ENCODE measurements around the gene TRIP13. TPM values are rescaled to one million over a fixed set of nuclear protein-coding genes. Genes with fewer than 3 reads are reported as not detected.
"Not testable (repeated sequence)": the region's sequence is repeated elsewhere in the genome, so short reads cannot be mapped to it uniquely, and the experiment has no call there.

Gene TRIP13
- total RNA-seq, 2 experiments from 2014 or later, result 33.4 to 38.6 TPM

DNA sequence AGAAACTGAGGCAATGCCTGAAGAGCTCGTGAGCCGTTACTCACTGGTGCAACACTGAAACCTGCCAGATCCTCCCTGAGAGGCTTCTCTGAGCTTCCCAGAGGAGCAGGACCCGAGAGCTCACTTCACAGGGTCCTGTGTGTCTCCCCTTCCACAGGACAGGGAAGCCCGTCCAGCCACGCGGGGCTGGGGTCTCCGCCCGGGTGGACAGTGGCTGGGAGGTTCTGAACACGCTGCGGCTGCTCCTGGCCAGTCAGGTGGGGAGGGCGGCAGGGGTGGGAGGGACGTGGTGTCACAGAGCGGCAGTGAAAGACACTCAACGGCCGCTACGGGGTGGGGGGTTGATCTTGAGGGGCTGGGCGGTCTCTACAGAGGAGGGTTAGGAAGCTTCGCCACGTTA lies 41.6 kb upstream of the TRIP13 start:
- POLR2A ChIA-PET, result no interaction called here
- no peaks in the 10 kb centered on the region for H3K27me3 Mint-ChIP-seq

DNA sequence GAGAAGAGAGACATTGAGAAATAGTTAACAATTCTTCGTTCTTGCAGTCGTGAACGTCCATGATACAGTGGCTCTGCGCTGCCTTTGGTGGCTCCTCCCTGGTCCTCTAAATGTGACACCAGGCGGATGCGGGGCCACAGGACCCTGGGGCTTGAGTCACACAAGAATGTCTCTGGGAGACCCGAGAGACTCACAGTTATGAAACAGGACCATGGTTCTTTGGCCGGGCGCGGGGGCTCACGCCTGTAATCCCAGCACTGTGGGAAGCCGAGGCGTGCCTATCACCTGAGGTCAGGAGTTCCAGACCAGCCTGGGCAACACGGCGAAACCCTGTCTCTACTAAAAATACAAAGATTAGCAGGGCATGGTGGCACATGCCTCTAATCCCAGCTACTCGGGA lies 41.1 kb upstream of the TRIP13 start:
- Mint-ChIP-seq H3K27me3 (no peaks in the 10 kb centered on the region), H3K36me3 (ENCODE audit: low read depth) (no peaks in the 10 kb centered on the region), H3K27ac (no peak overlapping the region), H3K4me1 (no peaks in the 10 kb centered on the region), H3K9me3 (no peaks in the 10 kb centered on the region), H3K4me3 (no peak overlapping the region)
- ChIA-PET CTCF (no interaction called here), POLR2A (no interaction called here)
- no peak for DNase-seq

More for the DNA sequence above, 41.6 kb upstream of the TRIP13 start:
- Mint-ChIP-seq H3K4me1 (no peaks in the 10 kb centered on the region), H3K36me3 (ENCODE audit: low read depth) (no peaks in the 10 kb centered on the region), H3K9me3 (no peaks in the 10 kb centered on the region), H3K4me3 (no peak overlapping the region), H3K27ac (no peak overlapping the region)
- CTCF ChIA-PET, result no interaction called here
- no peak for DNase-seq

DNA sequence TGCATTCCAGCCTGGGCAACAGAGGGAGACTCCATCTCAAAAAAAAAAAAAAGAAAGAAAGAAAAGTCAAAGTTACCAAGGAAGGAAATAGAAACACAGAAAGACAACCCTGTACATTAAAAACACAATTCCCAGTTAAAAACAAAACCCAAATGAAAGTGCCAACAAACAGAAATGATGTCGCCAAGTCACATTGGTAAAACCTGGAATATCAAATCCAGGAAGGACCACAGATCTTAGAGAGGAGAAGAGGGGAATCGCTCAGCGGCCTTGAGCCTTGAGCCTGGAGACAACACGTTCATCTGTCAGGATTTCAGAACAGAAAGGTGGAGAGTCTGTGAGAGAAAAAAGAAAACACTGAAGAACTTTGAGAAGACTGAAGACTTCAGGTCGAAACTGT lies 40.7 kb upstream of the TRIP13 start:
- H3K36me3 Mint-ChIP-seq (ENCODE audit: low read depth), result no peaks in the 10 kb centered on the region
- DNase-seq, result no peak
- H3K9me3 Mint-ChIP-seq, result no peaks in the 10 kb centered on the region
- H3K4me3 Mint-ChIP-seq, result no peak overlapping the region
- no peaks in the 10 kb centered on the region for H3K27me3 Mint-ChIP-seq
- H3K4me1 Mint-ChIP-seq, result no peaks in the 10 kb centered on the region
- H3K27ac Mint-ChIP-seq, result no peak overlapping the region
- CTCF ChIA-PET, result no interaction called here
- POLR2A ChIA-PET, result no interaction called here

DNA sequence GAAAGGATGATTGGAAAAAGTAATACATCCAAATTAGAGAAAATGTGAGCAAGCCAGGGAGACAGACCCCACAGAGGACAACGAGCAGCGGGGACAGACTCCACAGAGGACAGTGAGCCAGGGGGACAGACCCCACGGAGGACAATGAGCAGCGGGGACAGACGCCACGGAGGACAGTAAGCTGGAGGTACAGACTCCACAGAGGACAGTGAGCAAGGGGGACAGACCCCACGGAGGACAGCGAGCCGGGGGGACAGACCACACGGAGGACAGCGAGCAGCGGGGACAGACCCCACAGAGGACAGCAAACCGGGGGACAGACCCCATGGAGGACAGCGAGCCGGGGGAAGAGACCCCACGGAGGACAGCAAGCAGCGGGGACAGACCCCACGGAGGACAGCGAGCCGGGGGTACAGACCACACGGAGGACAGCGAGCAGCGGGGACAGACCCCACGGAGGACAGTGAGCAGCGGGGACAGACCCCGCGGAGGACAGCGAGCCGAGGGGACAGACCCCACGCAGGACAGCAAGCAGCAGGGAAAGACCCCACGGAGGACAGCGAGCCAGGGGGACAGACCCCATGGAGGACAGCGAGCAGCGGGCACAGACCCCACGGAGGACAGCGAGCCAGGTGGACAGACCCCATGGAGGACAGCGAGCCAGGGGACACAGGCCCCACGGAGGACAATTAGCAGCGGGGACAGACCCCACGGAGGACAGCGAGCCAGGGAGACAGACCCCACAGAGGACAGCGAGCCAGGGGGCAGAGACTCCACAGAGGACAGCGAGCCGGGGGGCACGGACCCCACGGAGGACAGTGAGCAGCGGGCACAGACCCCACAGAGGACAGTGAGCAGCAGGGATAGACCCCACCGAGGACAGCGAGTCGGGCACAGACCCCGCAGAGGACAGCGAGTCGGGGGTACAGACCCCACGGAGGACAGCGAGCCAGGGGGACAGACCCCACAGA lies 40.0 kb upstream of the TRIP13 start:
- H3K36me3 Mint-ChIP-seq (ENCODE audit: low read depth), result no peaks in the 10 kb centered on the region
- no peaks in the 10 kb centered on the region for H3K27me3 Mint-ChIP-seq
- no peaks in the 10 kb centered on the region for H3K9me3 Mint-ChIP-seq
- no peak overlapping the region for H3K4me3 Mint-ChIP-seq
- no peak overlapping the region for H3K27ac Mint-ChIP-seq
- CTCF ChIA-PET, result no interaction called here
- POLR2A ChIA-PET, result interaction anchor here (0.6 kb wide), 1 partner anchor 394 kb away, joined by 4 read pairs; no protein-coding TSS in a partner anchor
- DNase-seq, result no peak
- no peaks in the 10 kb centered on the region for H3K4me1 Mint-ChIP-seq

DNA sequence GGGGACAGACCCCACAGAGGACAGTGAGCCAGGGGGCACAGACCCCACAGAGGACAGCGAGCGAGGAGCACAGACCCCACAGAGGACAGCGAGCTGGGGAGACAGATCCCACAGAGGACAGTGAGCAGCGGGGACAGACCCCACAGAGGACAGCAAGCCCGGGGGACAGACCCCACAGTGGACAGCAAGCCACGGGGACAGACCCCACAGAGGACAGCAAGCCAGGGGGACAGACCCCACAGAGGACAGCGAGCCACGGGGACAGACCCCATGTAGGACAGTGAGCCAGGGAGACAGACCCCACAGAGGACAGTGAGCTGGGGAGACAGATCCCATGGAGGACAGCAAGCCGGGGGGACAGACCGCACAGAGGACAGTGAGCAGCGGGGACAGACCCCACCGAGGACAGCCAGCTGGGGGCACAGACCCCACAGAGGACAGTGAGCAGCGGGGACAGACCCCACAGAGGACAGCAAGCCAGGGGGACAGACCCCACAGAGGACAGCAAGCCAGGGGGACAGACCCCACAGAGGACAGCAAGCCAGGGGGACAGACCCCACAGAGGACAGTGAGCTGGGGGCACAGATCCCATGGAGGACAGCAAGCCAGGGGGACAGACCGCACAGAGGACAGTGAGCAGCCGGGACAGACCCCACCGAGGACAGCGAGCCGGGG lies 39.1 kb upstream of the TRIP13 start:
- CTCF ChIA-PET; H3K4me3 Mint-ChIP-seq; H3K36me3 Mint-ChIP-seq (ENCODE audit: low read depth); H3K27me3 Mint-ChIP-seq; H3K9me3 Mint-ChIP-seq; H3K27ac Mint-ChIP-seq; H3K4me1 Mint-ChIP-seq; DNase-seq; POLR2A ChIA-PET: not testable (repeated sequence)

DNA sequence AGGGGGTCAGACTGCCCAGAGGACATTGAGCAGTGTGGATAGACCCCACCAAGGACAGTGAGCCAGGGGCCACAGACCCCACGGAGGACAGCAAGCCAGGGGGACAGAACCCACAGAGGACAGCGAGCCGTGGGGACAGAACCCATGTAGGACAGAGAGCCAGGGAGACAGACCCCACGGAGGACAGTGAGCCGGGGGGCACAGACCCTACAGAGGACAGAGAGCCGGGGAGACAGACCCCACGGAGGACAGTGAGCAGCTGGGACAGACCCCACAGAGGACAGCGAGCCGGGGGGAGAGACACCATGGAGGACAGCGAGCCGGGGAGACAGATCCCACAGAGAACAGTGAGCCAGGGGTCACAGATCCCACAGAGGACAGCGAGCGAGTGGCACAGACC lies 38.5 kb upstream of the TRIP13 start:
- Mint-ChIP-seq H3K27me3 (no peaks in the 10 kb centered on the region), H3K9me3 (no peaks in the 10 kb centered on the region), H3K36me3 (ENCODE audit: low read depth) (no peaks in the 10 kb centered on the region), H3K4me3 (no peak overlapping the region), H3K4me1 (no peaks in the 10 kb centered on the region), H3K27ac (no peak overlapping the region)
- ChIA-PET POLR2A (no interaction called here), CTCF (no interaction called here)
- DNase-seq, result no peak

DNA sequence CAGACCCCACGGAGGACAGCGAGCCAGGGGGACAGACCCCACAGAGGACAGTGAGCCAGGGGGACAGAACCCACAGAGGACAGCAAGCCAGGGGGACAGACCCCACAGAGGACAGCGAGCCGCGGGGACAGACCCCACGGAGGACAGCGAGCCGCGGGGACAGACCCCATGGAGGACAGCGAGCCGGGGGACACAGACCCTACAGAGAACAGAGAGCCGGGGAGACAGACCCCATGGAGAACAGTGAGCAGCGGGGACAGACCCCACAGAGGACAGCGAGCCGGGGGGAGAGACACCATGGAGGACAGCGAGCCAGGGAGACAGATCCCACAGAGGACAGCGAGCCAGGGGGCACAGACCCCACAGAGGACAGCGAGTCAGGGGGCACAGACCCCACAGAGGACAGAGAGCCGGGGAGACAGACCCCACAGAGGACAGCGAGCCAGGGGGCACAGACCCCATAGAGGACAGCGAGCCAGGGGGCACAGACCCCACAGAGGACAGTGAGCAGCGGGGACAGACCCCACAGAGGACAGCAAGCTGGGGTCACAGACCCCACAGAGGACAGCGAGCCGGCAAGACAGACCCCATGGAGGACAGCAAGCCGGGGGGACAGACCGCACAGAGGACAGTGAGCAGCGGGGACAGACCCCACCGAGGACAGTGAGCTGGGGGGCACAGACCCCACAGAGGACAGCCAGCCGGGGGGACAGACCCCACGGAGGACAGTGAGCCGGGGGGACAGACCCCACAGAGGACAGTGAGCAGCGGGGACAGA lies 37.5 kb upstream of the TRIP13 start:
- ChIA-PET CTCF (no interaction called here), POLR2A (no interaction called here)
- Mint-ChIP-seq H3K27ac (no peak overlapping the region), H3K4me3 (no peak overlapping the region), H3K9me3 (no peaks in the 10 kb centered on the region), H3K27me3 (no peaks in the 10 kb centered on the region), H3K36me3 (ENCODE audit: low read depth) (no peaks in the 10 kb centered on the region), H3K4me1 (no peaks in the 10 kb centered on the region)
- DNase-seq, result no peak

DNA sequence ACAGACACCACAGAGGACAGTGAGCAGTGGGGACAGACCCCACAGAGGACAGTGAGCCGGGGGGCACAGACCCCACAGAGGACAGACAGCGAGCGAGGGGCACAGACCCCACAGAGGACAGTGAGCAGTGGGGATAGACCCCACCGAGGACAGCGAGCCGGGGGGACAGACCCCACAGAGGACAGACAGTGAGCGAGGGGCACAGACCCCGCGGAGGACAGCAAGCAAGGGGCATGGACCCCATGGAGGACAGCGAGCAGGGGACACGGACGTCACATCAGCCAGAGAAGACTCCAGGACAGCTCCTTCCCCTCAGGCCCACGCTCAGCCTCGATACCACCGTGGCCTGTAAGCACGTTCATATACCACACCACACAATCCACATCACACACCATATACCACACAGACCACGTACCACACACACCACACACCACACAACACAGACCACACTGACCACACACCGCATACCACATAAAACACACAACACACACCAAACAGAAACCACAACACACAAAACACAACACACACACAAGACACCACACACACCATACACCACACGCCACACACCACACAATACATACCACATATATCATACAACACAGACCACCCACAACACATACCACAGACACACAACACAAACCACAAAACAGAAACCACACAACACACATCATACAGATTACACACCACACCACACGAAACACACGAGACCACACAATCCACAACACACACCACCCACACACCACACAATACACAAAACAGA lies 36.7 kb upstream of the TRIP13 start:
- CTCF ChIA-PET, result no interaction called here
- H3K4me3 Mint-ChIP-seq, result no peak overlapping the region
- no peaks in the 10 kb centered on the region for H3K36me3 Mint-ChIP-seq (ENCODE audit: low read depth)
- no peaks in the 10 kb centered on the region for H3K9me3 Mint-ChIP-seq
- no peak for DNase-seq
- no peaks in the 10 kb centered on the region for H3K27me3 Mint-ChIP-seq
- POLR2A ChIA-PET, result no interaction called here
- no peaks in the 10 kb centered on the region for H3K4me1 Mint-ChIP-seq
- no peak overlapping the region for H3K27ac Mint-ChIP-seq

DNA sequence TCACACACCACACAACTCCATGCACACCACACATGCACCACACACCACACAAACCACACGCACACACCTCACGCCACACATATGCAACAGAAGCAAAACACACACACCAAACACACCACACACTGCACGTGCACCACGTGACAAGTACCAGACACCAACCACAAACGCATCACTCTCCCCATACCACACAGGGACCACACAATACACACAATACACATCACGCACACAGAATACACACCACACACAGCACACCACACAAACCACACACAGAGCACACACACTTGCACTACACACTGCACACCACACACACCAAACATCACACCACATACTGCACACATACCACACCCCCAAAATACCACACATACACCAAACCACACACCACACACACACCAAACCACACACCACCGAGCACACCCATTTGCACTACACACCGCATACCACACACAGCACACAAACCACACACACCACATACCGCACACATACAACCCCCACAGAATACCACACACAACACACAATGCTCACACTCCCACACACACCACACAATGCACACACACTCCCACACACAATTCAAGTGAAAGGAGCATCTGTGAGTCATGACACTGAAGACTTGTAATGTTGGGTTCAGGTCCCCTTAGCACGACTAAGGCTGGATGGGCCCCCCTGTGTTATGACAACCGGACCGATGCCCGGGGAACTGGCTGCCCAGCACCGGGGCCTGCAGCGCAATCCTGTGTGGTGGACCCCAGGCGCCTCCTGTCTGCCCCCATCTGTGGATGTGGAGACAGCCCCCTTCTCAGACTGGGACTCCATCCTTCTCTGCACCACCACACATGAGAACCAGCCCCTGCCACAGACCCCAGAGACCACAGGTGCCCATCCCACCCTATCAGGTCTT lies 35.9 kb upstream of the TRIP13 start:
- no peak for DNase-seq
- ChIA-PET POLR2A (no interaction called here), CTCF (no interaction called here)
- no peaks in the 10 kb centered on the region for H3K9me3 Mint-ChIP-seq
- no peak overlapping the region for H3K27ac Mint-ChIP-seq
- no peaks in the 10 kb centered on the region for H3K27me3 Mint-ChIP-seq
- no peaks in the 10 kb centered on the region for H3K4me1 Mint-ChIP-seq
- no peak overlapping the region for H3K4me3 Mint-ChIP-seq
- no peaks in the 10 kb centered on the region for H3K36me3 Mint-ChIP-seq (ENCODE audit: low read depth)

DNA sequence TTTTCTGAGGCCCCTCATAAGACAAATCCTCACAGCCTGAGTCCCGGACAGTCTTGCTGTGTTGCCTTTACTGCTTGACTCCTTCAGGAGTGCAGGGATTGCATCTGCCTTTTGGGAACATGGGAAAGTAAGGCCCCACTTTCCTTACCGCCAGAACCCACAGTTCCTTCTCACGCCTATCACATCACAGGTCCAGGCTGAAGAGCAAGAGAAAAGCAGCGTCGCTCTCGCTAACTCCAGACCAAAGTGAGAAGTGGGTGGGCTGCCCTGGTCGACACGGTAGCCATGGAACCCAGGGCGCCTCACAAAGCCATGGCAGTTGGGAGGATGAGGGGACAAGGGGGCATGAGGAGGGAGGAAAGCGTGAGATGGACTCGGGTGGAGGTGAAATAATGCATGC lies 34.0 kb upstream of the TRIP13 start:
- Mint-ChIP-seq H3K4me1 (no peaks in the 10 kb centered on the region), H3K27me3 (no peaks in the 10 kb centered on the region)
- CTCF ChIA-PET, result no interaction called here

DNA sequence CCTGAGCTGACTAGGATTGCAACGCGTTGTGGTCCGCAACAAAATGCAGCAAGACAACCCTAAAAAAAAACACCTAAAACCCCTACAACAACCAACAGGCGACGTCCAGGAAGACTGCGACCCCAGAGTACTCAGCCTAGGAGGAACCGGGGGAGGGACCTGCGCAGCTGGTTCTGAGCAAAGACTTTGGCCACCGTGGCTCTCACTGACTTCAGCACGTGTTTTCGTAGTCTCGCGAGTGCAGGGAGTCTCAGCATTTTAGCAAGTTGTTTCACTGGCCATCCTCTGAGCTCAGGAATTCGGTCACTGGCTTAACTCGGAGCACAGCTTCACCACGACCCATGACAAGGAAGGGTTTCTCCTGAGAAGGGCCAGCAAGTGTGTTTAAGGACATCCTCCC lies 33.3 kb upstream of the TRIP13 start:
- no peaks in the 10 kb centered on the region for H3K9me3 Mint-ChIP-seq
- no peak for DNase-seq
- CTCF ChIA-PET, result no interaction called here
- no peak overlapping the region for H3K27ac Mint-ChIP-seq
- H3K36me3 Mint-ChIP-seq (ENCODE audit: low read depth), result peaks cover 9% of the 10 kb centered on the region
- H3K4me3 Mint-ChIP-seq, result no peak overlapping the region
- H3K4me1 Mint-ChIP-seq, result no peaks in the 10 kb centered on the region
- POLR2A ChIA-PET, result no interaction called here
- H3K27me3 Mint-ChIP-seq, result no peaks in the 10 kb centered on the region

More for the DNA sequence above, 34.0 kb upstream of the TRIP13 start:
- Mint-ChIP-seq H3K36me3 (ENCODE audit: low read depth) (peaks cover 4% of the 10 kb centered on the region), H3K4me3 (no peak overlapping the region), H3K9me3 (no peaks in the 10 kb centered on the region), H3K27ac (no peak overlapping the region)
- POLR2A ChIA-PET, result no interaction called here
- DNase-seq, result no peak

DNA sequence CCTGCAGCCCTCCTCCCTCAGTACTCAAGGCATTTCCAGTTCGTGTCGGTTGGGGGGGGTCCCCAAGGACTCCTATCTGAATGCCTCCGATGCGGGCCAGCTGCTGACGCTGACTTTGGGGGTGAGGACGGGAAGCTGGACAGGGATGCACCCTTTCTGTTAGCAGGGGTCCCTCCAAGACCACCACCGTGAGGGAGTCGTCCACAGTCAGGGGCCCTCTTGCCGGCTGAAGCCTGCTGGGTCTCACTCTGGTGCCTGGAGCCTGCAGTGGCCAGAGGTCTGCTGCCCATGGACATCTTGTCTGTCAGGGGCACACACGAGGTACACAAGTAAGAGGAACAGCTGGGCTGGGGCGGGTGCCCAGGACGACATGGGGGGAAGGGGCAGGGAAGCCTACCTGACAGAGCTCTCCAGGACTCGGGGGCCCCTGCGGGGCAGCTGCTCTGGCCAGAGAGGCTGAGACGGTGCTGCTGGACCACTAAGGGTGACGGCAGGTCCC lies 32.8 kb upstream of the TRIP13 start:
- H3K27ac Mint-ChIP-seq, result no peak overlapping the region
- ChIA-PET POLR2A (no interaction called here), CTCF (no interaction called here)
- H3K9me3 Mint-ChIP-seq, result no peaks in the 10 kb centered on the region
- H3K27me3 Mint-ChIP-seq, result no peaks in the 10 kb centered on the region
- H3K4me1 Mint-ChIP-seq, result no peaks in the 10 kb centered on the region
- peaks cover 10% of the 10 kb centered on the region for H3K36me3 Mint-ChIP-seq (ENCODE audit: low read depth)
- DNase-seq, result no peak
- no peak overlapping the region for H3K4me3 Mint-ChIP-seq

Data from activated CD4-positive, alpha-beta T cell treated with anti-CD3 and anti-CD28 coated beads, Interleukin-2, amount 10 ng/mL, durations not matched to agents 7 days and 5 days (primary cell).